Memory B cell (primary cell): ENCODE results near the gene MGAT4C.

Experiments used
- ATAC-seq: fragments of 150-1000 bp; cut with Tn5 transposase; 2 replicates; pipeline ENCODE4 v1.10.0; 2021; ENCODE audit warnings: low read depth, mild to moderate bottlenecking, moderate library complexity
- DNase-seq, 2 donors: peaks; one replicate each; pipeline ENCODE4 v3.0.0; 2022; ENCODE audit warnings: low spot score in 2 of 2
- H3K27ac Mint-ChIP-seq: one replicate; pipeline ENCODE4 v1.8.0; 2022; ENCODE audit warnings: mild to moderate bottlenecking, moderate library complexity, mixed read lengths
- H3K27me3 Mint-ChIP-seq: one replicate; pipeline ENCODE4 v1.8.0; 2022; ENCODE audit warnings: mixed read lengths
- H3K36me3 Mint-ChIP-seq: one replicate; pipeline ENCODE4 v1.8.0; 2022; ENCODE audit warnings: mild to moderate bottlenecking, mixed read lengths
- H3K4me1 Mint-ChIP-seq: one replicate; pipeline ENCODE4 v1.8.0; 2022; ENCODE audit warnings: mixed read lengths
- H3K4me3 Mint-ChIP-seq: one replicate; pipeline ENCODE4 v1.8.0; 2022; ENCODE audit warnings: mild to moderate bottlenecking, moderate library complexity, mixed read lengths
- H3K9me3 Mint-ChIP-seq: one replicate; pipeline ENCODE4 v1.8.0; 2022; ENCODE audit warnings: mixed read lengths

Gene MGAT4C

DNA sequence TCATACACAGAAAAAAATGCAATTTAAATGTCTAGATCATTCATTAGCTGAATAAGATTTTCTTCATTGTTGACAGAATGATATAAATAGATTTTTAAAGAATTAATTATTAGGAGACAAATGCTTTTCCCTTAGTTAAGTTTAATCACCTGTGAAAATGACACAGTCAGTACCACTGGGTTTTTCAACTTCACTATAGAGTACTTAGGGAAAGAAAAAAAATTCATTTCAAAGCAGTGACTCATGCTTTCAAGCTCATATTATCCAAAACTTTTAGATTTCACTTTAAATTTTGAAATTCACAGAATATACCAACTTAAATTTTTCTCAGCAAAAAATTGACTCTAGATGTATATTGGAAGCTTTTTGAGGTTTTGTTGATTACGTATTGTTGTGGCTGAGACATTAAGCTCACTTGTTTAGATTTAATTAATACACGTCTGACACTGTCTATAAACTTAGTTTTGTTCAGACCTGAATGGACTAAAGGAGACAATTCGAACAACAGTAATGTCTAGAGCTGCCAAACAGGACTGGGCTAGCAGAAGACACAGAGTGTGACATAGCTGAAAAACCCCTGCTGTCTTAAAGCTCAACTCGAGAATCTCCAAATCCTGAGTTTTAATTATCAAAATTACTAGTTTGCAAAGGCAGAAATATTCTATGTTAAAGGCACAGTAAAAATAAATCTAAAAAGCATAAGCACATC is 1.6 kb downstream of the MGAT4C start:
- DNase-seq (no peak), ATAC-seq (no peak)
- H3K4me3 Mint-ChIP-seq: no peak overlapping the region
- peaks cover under 1% of the 10 kb centered on the region for H3K9me3 Mint-ChIP-seq
- no peaks in the 10 kb centered on the region for H3K27me3 Mint-ChIP-seq
- H3K27ac Mint-ChIP-seq: no peak overlapping the region
- no peaks in the 10 kb centered on the region for H3K36me3 Mint-ChIP-seq
- H3K4me1 Mint-ChIP-seq: no peaks in the 10 kb centered on the region

DNA sequence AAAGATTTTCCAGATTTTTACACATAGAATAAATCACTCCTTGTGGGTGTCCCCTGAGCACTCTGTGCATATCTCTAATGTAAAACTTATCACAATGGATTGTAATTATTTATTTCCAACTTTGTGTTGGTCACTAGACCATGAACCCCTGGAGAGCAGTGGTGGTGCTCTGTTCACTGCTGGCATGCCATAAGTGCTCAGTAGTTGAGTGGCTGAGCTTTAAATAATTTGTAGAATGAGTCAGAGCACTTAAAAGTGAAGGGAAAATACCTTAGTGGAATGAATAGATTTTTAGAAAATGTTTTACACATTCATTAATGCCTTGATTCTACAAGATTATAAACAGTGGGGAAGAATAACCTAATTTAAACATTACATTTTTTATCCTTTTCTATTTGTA is 6.3 kb downstream of the MGAT4C start:
- ATAC-seq (no peak), DNase-seq (no peak)
- no peaks in the 10 kb centered on the region for H3K4me1 Mint-ChIP-seq
- peaks cover 2% of the 10 kb centered on the region for H3K9me3 Mint-ChIP-seq
- H3K27me3 Mint-ChIP-seq: no peaks in the 10 kb centered on the region
- H3K27ac Mint-ChIP-seq: no peak overlapping the region
- H3K36me3 Mint-ChIP-seq: no peaks in the 10 kb centered on the region
- H3K4me3 Mint-ChIP-seq: no peak overlapping the region

- ATAC-seq: no peak
- H3K27ac Mint-ChIP-seq: no peak overlapping the region
- H3K4me1 Mint-ChIP-seq: no peaks in the 10 kb centered on the region
- H3K9me3 Mint-ChIP-seq: peaks cover 2% of the 10 kb centered on the region
- no peak overlapping the region for H3K4me3 Mint-ChIP-seq
- DNase-seq: no peak
- no peaks in the 10 kb centered on the region for H3K27me3 Mint-ChIP-seq
- H3K36me3 Mint-ChIP-seq: no peaks in the 10 kb centered on the region
Measured at GRCh38 chr12:86249276-86249675, 6.9 kb downstream of the MGAT4C start.

GRCh38 chr12:86247871-86248270 is 8.3 kb downstream of the MGAT4C start:
- Mint-ChIP-seq H3K27ac (no peak overlapping the region), H3K9me3 (peaks cover 2% of the 10 kb centered on the region), H3K36me3 (no peaks in the 10 kb centered on the region), H3K4me3 (no peak overlapping the region), H3K4me1 (no peaks in the 10 kb centered on the region), H3K27me3 (no peaks in the 10 kb centered on the region)
- ATAC-seq: no peak
- no peak for DNase-seq

DNA sequence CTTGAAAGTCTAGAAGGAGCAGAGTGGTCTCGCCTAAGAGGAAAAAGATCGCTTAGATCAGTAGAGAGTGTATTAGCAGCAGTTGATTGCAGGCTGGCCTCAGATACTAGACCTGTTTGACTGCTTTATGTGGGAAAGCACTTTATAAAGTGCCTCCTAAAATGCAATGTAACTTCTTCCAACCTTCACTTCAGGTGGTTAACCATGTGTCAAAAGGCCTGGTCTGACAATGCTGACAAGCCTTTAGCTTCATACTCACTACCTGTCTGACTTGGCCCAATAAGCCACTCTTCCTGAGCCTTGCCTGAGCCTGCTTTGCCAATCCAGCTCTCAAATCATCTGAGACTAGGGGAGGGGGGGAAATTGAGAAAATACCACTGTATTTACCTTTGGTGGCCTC is 14.6 kb downstream of the MGAT4C start:
- H3K27me3 Mint-ChIP-seq: no peaks in the 10 kb centered on the region

DNA sequence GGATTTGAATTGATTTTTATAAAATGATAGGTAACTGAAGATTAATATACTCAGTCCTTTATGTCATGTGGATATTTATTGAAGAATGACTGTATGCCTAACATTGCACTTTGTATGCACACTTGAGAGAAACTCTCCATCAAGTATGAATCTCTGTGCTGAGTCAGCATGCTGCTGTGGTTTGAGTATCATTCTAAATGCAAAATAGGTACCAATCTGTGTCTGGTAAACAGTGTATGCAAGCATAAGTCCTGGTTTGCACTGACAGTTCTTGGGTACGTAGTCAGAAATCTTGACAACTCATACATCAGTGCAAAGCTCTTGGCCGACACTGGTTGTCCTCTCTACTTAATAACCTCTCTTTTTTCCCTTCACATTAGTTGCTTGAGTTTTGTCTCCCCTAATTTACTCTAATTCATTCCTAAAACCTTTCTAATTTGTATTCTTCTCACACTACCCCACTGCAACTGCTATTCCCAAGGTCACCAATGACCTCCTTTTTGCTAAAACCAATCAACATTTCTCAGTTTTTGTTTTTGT is 21.8 kb downstream of the MGAT4C start:
- no peaks in the 10 kb centered on the region for H3K4me1 Mint-ChIP-seq
- no peaks in the 10 kb centered on the region for H3K27me3 Mint-ChIP-seq
- H3K4me3 Mint-ChIP-seq: no peak overlapping the region
- H3K36me3 Mint-ChIP-seq: no peaks in the 10 kb centered on the region
- no peak for DNase-seq
- no peak overlapping the region for H3K27ac Mint-ChIP-seq
- peaks cover 2% of the 10 kb centered on the region for H3K9me3 Mint-ChIP-seq
- ATAC-seq: no peak

More for the DNA sequence above, 14.6 kb downstream of the MGAT4C start:
- DNase-seq (no peak), ATAC-seq (no peak)
- Mint-ChIP-seq H3K27ac (no peak overlapping the region), H3K36me3 (no peaks in the 10 kb centered on the region), H3K4me1 (no peaks in the 10 kb centered on the region), H3K4me3 (no peak overlapping the region), H3K9me3 (no peaks in the 10 kb centered on the region)

- no peaks in the 10 kb centered on the region for H3K36me3 Mint-ChIP-seq
- DNase-seq: no peak
- peaks cover 2% of the 10 kb centered on the region for H3K9me3 Mint-ChIP-seq
- no peak overlapping the region for H3K4me3 Mint-ChIP-seq
- H3K4me1 Mint-ChIP-seq: no peaks in the 10 kb centered on the region
- H3K27me3 Mint-ChIP-seq: no peaks in the 10 kb centered on the region
- no peak overlapping the region for H3K27ac Mint-ChIP-seq
- no peak for ATAC-seq
Measured at GRCh38 chr12:86233126-86233525, 23.1 kb downstream of the MGAT4C start.

DNA sequence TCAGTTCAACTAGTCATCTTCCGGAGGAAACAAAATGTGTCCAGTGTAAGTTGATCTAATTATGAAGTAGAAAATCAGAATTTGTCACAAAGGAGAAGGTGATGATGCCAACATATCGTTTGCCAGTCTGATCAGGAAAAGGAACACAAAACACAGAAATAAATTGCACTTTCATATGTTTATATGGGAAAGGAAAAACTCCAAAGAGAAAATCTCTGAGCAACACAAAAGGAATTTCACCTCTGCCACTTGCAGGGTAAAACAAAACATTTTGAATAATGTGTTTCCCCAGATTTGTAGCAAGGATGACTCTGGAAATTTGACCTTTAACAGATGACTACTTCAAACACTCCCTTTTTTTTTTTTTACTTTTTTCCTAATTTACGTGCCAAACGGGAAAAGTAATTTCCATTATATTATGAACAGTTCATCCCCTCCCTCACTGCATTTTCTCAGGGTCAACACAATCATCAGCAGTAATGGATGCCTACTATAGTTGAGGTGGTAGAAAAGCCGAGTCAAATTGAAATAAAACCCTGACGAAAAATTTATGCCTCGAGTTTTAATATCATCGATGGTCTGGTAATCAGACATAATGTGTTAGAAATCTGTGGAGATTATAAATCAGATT is 25.6 kb downstream of the MGAT4C start:
- ATAC-seq (no peak), DNase-seq (no peak)
- no peak overlapping the region for H3K4me3 Mint-ChIP-seq
- no peak overlapping the region for H3K27ac Mint-ChIP-seq
- no peaks in the 10 kb centered on the region for H3K4me1 Mint-ChIP-seq
- H3K27me3 Mint-ChIP-seq: no peaks in the 10 kb centered on the region
- no peaks in the 10 kb centered on the region for H3K36me3 Mint-ChIP-seq
- H3K9me3 Mint-ChIP-seq: peaks cover 4% of the 10 kb centered on the region

GRCh38 chr12:86229772-86230171 is 26.4 kb downstream of the MGAT4C start:
- ATAC-seq: no peak
- Mint-ChIP-seq H3K27me3 (no peaks in the 10 kb centered on the region), H3K9me3 (peaks cover 4% of the 10 kb centered on the region), H3K27ac (no peak overlapping the region), H3K36me3 (no peaks in the 10 kb centered on the region), H3K4me3 (no peak overlapping the region), H3K4me1 (no peaks in the 10 kb centered on the region)
- DNase-seq: no peak

GRCh38 chr12:86228656-86229055 is 27.5 kb downstream of the MGAT4C start:
- no peak overlapping the region for H3K4me3 Mint-ChIP-seq
- no peaks in the 10 kb centered on the region for H3K4me1 Mint-ChIP-seq
- no peak overlapping the region for H3K27ac Mint-ChIP-seq
- H3K36me3 Mint-ChIP-seq: no peaks in the 10 kb centered on the region
- no peak for DNase-seq
- ATAC-seq: no peak
- H3K9me3 Mint-ChIP-seq: peaks cover 3% of the 10 kb centered on the region
- H3K27me3 Mint-ChIP-seq: no peaks in the 10 kb centered on the region

DNA sequence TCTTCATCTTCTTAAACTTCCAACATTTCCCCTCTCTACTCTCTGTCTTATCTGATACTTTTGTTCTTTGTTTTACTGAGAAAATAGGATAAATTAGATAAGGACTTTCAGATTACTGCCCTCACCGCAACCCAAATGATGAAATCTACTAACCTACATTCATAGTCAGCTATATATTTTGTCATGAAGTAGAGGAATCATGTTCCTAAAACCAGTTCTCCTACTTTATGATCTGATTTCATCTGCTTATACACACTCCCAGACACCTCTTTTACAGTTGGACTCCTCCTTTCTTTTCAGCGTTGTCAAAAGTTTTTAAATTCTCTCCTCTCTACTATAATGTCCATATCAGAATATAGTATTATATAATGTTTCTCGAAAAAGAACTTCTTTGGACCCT is 29.7 kb downstream of the MGAT4C start:
- H3K27me3 Mint-ChIP-seq: no peaks in the 10 kb centered on the region

GRCh38 chr12:86216591-86216990 is 39.6 kb downstream of the MGAT4C start:
- peaks cover under 1% of the 10 kb centered on the region for H3K9me3 Mint-ChIP-seq
- no peak overlapping the region for H3K4me3 Mint-ChIP-seq
- DNase-seq (no peak), ATAC-seq (no peak)
- H3K36me3 Mint-ChIP-seq: no peaks in the 10 kb centered on the region
- H3K27me3 Mint-ChIP-seq: no peaks in the 10 kb centered on the region
- no peaks in the 10 kb centered on the region for H3K4me1 Mint-ChIP-seq
- H3K27ac Mint-ChIP-seq: no peak overlapping the region

More for the DNA sequence above, 29.7 kb downstream of the MGAT4C start:
- ATAC-seq (no peak), DNase-seq (no peak)
- H3K4me3 Mint-ChIP-seq: no peak overlapping the region
- no peaks in the 10 kb centered on the region for H3K36me3 Mint-ChIP-seq
- H3K27ac Mint-ChIP-seq: no peak overlapping the region
- H3K4me1 Mint-ChIP-seq: no peaks in the 10 kb centered on the region
- H3K9me3 Mint-ChIP-seq: peaks cover 3% of the 10 kb centered on the region

- Mint-ChIP-seq H3K4me3 (no peak overlapping the region), H3K9me3 (peaks cover 1% of the 10 kb centered on the region), H3K36me3 (no peaks in the 10 kb centered on the region), H3K27me3 (no peaks in the 10 kb centered on the region), H3K4me1 (no peaks in the 10 kb centered on the region), H3K27ac (no peak overlapping the region)
- DNase-seq (no peak), ATAC-seq (no peak)
Measured at GRCh38 chr12:86213012-86213411, 43.2 kb downstream of the MGAT4C start.

DNA sequence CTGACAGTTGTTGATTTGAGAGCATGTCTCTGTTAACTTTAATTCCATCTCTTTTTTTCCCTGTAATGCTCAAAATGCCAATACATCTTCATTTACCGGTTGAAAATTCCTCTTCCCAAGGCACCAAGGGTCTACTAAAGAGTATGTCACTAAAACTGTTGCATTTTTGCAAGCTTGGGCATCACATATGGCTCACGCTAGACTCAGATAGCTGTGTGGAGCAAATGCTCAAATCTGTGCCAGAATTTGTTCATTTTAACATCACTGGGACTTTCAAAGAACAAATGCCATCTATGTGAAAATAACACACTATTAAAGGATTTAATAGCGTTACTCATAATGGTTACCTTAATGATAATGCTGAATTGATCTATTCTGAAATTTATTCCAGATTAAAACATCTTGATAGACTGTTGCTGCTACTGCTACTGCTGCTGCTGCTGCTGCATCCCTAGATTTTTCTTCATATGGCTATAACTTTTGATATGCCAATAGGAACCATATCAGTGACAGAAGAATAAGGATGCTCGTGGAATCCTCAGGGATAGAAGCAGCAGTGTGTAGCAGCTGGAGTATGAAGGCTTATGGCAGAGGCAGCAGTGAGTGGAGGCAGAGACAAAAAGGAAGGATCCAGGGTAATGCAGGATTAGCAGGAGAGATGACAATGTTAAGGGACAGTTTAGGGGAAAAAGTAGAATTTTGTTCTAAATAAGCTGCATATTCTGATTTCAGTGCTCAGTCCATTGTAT is 57.3 kb downstream of the MGAT4C start:
- ATAC-seq: no peak
- H3K36me3 Mint-ChIP-seq: no peaks in the 10 kb centered on the region
- H3K27me3 Mint-ChIP-seq: no peaks in the 10 kb centered on the region
- H3K27ac Mint-ChIP-seq: no peak overlapping the region
- no peak for DNase-seq
- no peaks in the 10 kb centered on the region for H3K4me1 Mint-ChIP-seq
- H3K4me3 Mint-ChIP-seq: no peak overlapping the region
- H3K9me3 Mint-ChIP-seq: peaks cover 4% of the 10 kb centered on the region
